Stromal cell of bone marrow (primary cell): ENCODE data around the gene MYO18B.
A peak's percentile ranks its signal among the peaks of the same experiment; 100 is the strongest.

Experiments used
- DNase-seq: peaks from one replicate; pipeline ENCODE4 v3.0.0-alpha.2; 2012; ENCODE audit warnings: low read depth

MYO18B gene

GRCh38 chr22:25712661-25713400, 29.2 kb upstream of the MYO18B start:
- no peak for DNase-seq

- no peak for DNase-seq
These were observed 27.9 kb upstream of the MYO18B start for GRCh38 chr22:25714070-25714469.

GRCh38 chr22:25714739-25715138, 27.2 kb upstream of the MYO18B start:
- DNase-seq = no peak

GRCh38 chr22:25716637-25717036, 25.4 kb upstream of the MYO18B start:
- DNase-seq = no peak

- DNase-seq = no peak
These were observed 23.7 kb upstream of the MYO18B start for GRCh38 chr22:25718135-25718840.

GRCh38 chr22:25722223-25722622, 19.8 kb upstream of the MYO18B start:
- DNase-seq = no peak

- DNase-seq = no peak
These were observed 19.4 kb upstream of the MYO18B start for GRCh38 chr22:25722626-25723025.

- no peak for DNase-seq
These were observed 15.7 kb upstream of the MYO18B start for GRCh38 chr22:25726241-25726640.

- no peak for DNase-seq
These were observed 13.9 kb upstream of the MYO18B start for GRCh38 chr22:25728071-25728470.

GRCh38 chr22:25729016-25729995, 12.7 kb upstream of the MYO18B start:
- DNase-seq = no peak

- no peak for DNase-seq
These were observed 6.3 kb upstream of the MYO18B start for GRCh38 chr22:25735650-25736049.

GRCh38 chr22:25736378-25737011, 5.5 kb upstream of the MYO18B start:
- DNase-seq = no peak

GRCh38 chr22:25739659-25740344, 2.2 kb upstream of the MYO18B start:
- no peak for DNase-seq

- DNase-seq = no peak
These were observed 1.1 kb downstream of the MYO18B start for GRCh38 chr22:25742918-25743708.

- DNase-seq = no peak
These were observed 2.7 kb downstream of the MYO18B start for GRCh38 chr22:25744694-25745093.

- DNase-seq = peak; percentile 57
These were observed 3.5 kb downstream of the MYO18B start for GRCh38 chr22:25745341-25746011.

- DNase-seq = peak; percentile 26
These were observed 4.0 kb downstream of the MYO18B start for GRCh38 chr22:25746012-25746373.

GRCh38 chr22:25747245-25747944, 5.4 kb downstream of the MYO18B start:
- DNase-seq = peak; percentile 90

- DNase-seq = no peak
These were observed 6.2 kb downstream of the MYO18B start for GRCh38 chr22:25748140-25748539.
